IPS-NIHi7 (cell line): ENCODE measurements around the gene PLPP1.

ENCODE experiments used
- DNase-seq: peaks from one replicate; pipeline ENCODE4 v3.0.0; 2012; ENCODE audit warnings: mixed read lengths; ENCODE audit errors: extremely low spot score

PLPP1 gene

DNA sequence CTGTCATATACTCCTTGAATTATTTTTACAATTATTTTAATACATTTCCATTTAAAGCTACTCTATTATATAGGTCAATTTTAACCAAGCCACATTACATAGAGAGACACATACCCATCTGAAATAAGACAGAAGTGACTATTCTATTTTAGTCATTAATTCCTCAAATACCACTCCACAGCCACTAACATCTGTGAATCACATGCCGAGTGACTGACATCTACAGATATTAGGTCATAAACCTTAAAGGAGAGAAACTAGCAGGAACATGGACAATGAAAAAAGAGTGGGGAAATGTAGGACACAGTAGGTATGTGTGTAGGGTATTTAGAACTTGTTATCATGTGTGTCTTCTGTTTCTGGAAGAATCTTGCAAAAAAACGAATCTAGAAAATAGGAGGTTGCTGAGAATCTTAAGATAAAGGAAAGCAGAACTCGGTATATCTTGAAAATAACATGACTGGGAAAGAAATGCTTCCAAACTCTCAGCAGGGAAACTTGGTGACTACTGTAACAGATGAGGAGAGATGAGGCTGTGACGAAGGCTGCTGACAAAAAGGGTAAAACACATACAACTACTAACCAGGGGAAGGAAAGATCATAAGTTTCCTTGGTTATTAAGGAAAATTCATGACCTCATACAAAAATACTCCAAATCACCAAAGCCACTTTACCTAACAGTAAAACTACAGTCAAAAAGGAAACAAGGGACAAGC, 84.6 kb downstream of the PLPP1 start:
- DNase-seq, result no peak

DNA sequence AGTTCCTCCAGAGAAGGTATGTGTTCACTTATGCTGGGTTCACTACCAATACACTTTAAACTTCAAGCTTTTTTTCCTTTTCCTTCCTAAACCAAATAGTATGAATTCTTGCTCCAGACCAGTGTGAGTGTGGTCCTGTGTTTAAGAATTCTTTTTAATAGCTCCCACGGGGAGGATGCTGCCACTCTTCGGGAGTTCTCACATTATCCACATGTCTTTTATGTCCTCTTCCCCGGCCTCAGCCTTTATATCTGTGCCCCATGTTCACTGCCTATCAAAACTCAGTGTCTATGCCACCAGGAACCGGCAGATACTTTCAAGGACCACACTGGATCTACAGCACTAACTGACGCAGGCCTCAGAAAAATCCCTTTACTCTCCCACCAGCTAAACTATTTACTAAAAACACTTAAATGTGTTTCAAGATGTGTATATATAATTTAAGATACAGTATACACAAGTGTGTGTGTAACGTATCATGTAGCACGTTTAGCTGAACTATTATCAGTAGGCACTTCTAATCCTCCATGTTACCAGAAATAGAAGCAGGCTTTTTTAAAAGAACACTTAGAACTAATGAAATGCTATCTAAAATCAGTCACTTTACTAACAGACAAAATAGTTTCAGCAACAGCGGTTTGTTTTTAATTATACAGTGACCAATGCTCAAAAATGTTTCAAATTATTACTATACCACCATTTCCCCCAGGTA, 88.0 kb downstream of the PLPP1 start:
- no peak for DNase-seq

DNA sequence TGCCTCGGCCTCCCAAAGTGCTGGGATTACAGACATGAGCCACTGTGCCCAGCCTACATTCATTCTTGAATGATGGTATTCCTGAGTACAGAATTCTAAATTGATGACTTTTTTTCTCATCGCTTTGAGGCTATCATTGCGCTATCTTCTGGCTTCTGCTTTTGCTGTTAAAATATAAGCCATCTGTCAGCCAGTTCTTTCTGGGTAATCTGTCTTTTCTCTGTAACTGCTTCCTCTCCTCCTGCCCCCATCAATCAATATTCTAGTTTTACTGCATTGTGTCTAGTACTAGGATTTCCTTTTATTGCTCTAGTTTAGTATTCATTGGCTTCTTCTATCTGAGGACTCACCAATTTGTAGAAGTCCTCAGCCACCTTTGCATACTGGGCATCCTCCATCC, 89.0 kb downstream of the PLPP1 start:
- DNase-seq, result no peak

DNA sequence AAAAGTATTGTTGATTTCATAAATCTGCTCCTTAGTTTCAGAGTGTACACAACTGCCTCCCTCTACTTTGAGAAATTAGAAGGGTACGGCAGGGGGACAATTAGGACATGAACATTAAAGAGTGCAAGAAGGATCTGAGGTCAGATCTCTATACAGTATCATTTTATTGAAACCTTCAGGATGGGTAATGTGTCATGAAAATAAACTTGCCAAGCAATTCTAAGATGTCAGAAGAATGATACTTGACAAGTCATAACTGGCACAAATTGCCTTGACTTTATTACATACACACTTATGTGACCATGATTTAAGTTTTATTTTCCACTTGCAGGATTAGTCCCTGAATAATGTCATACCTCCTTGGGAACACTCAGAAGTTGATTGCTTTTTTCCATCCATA, 92.8 kb downstream of the PLPP1 start:
- DNase-seq, result no peak

DNA sequence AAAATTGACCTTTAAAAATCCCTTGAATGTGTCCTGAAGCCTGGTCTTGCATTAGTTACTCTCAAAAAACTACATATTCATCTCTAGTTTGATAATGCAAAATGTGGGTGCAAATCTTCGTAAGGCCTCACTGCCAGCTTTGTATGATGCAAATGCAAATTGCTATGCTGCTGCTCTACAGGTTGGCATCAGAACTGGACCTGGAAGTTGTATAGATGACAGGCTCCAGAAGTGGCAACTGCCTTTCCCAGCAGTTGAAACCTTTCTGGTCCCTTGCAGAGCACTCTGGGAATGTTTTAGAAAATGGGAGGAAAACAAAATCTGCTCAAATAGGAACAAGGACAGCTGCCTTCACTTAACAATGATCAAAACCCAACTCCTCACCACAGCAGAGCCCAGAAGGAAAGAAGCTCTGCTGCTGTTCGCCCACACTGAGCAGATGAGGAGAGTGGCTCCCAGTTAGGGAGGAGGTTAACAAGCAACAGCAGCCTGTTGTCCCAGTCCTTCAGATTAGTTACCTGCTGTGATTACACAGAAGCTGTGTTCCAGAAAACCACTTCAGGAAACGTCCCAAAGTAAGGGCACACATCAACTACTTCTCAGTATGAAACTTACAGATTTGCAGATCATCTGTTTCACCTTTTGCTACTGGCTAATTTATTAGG, 93.5 kb downstream of the PLPP1 start:
- peak; percentile 19 for DNase-seq

DNA sequence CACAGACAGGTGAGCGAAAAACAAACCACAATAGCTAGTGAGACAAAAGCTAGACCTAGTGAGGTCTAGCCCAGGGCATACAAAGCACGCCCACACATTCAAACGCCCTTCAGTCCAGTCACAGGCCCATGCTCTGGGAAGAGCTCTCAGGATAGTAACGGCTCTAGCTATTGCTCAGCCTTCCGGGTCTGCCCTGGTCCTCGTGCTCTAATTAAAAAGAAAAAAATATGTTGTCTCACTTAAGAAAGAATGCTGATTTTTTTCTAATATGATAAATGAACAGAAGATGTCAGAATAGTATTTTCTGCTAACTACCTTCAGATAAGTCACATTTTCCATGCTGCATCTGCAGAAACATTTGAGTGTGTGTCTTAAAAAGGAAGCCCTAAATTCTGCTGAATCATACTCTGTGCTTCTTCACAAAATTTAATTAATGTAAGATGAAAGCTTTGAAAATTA, 94.5 kb downstream of the PLPP1 start:
- peak; percentile 51 for DNase-seq

DNA sequence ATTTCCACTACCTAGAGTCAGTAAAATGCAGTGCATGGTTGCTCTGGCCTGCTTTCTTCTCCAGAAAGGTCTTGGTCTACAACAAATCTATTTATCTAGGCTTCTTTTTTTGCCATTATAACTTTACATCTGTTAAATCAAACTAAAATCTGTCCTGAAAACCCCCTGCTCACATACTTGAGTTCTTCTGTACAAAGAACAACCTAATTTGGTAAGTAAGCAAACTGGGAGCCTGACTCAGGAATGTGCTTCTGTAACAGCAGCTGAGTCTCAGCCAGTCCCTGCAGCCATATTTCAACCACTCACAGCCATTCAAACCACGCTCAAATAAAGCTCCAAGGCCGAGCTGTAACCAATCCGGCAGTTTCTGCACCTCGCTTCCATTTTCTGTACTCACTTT, 95.8 kb downstream of the PLPP1 start:
- DNase-seq, result no peak

DNA sequence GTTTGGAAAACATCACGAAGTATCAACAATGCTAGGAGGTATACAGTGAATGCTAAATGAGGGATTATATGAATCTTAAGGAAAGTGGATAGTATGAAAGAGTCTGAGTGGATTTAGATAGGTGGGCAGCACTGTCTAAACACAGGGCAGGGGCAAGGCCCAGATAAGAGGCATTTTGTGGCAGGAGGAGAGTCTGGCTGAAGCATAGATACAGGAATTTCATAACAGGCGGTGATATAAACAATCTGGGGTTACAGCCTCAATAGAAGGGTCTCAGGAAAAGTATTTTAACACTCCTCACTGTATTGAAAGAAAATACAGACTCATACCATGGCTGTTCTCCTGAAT, 96.9 kb downstream of the PLPP1 start:
- no peak for DNase-seq

DNA sequence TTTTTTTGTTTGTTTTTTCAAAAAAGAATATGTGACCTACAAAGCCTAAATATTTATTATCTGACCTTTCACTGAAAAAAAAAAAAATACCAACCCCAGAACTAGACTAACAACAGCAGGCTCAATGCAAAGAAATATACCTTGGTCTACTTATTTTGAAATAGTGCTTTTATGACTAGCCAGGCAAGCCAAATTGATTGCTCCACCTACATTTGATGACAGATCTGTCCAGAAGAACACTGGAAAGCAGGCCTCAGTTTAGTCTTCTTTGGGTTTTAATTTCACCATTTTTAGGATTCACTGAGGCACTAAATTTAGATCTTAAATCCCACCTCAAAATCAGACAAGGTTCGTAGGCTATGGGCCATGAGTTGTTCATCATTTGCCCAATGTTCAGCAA, 97.3 kb downstream of the PLPP1 start:
- no peak for DNase-seq

DNA sequence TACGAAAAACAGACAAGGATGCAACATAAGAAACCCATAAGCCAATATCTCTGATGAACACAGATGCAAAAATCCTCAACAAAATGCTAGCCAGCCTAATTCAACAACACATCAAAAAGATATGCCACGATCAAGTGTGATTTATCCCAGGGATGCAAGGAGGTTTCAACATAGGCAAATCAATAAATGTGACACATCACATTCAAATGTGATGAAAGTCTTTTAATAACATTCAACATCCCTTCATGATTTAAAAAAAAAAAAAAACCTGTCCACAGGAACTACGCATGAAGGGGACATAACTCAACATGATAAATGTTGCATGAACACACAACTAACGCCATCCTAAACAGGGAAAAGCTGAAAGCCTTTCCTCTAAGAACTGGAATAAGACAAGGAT, 102.2 kb downstream of the PLPP1 start:
- no peak for DNase-seq

DNA sequence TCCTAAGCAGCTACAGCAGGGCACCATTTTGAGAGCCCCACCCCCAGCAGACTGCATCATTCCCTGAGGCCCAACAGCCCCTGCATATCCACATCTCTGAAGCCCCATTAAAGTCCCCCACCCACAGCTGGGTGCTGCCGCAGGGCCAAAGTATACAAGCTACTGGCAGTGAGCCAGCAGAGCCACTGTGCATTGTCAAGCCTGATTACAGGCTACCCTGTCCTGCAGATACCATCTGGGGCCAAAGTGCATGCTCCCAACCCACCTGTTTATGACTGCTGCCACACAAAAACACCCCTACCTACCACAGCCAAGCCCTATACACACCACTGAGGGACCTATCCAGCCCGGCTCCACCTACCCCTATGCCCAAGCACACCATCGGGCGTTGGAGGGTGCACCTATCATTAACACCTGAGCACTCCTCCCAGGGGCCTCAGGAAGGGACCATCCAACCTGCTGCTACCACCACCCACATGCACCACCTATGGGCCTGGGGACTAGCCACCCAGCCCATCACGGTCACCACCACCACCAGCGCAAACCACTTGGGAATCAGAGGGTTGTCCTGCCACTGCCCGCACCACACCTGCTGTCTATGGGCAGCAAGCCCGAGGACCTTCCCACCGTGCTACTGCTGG, 105.0 kb downstream of the PLPP1 start:
- DNase-seq, result no peak

DNA sequence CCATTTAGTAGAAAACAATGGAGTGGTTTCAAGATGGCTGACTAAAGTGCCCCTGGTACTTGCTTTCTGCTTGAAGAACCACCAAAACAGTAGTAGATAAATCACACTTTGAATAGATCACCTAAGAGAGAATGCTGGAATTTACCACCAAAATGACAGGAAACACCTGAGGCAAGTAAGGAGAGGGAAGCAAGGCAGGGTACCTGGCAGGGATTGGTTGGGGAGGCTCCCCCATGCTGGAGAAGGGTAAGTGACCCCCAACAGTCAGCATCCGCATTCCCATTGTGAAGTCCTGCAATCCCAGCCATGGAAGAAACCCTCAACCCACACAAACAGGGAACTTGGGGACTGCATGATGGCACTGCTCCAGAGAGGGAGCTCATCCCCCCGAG, 105.5 kb downstream of the PLPP1 start:
- no peak for DNase-seq

DNA sequence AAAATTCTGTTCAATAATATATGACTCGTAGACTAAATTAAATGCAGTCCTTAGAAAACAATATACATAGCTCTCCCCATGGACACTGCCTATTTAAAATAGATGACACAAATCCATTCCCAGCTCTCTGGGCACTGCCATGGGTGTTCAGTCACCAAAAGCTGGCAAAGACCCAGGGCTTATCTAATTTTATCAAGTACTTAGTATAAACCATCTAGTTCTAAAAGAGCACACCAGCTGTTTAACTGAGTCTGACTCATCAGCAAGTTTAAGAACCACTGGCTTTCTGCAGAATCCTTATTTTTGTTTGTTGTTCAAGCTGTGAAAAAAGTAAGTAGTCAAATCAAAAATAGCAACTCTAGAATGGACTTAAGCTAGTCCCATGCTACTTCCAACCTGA, 107.6 kb downstream of the PLPP1 start:
- DNase-seq, result no peak

DNA sequence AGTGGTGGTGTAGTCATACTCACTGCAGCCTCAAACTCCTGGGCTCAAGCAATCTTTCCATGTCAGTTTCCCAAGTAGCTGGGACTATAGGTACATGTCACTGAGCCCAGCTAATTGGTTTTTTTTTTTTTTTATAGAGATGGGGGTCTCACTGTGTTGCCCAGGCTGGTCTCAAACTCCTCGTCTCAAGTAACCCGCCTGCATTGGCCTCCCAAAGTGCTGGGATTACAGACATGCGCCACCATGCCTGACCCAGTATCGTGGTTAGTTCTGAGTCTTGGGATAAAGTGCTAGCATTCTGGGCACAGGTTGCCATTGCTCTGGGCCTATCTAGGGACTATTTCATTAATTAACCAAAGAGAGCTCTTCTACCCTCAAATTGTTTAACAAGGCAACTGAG, 108.3 kb downstream of the PLPP1 start:
- no peak for DNase-seq

DNA sequence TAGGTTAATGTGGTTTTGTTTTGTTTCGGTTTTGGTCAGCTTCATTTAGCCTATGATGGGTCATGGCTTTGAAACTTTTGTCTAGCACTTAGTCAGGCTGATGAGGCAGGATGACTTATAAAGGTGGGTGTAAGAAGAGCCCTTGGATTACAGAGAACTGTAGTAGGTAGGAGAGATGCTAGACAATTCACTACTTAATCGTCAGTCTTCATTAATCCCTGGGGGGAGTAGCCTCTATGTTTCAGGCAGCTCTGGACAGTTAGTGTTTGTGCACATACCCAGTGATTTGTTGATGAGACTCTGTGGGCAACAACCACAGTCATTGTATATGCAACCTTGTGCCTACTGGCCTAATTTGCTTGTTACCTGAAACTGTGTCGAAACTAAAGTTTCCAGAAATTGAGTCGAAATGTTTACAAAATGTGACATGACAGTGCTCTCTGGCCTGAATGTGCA, 113.7 kb downstream of the PLPP1 start:
- no peak for DNase-seq

DNA sequence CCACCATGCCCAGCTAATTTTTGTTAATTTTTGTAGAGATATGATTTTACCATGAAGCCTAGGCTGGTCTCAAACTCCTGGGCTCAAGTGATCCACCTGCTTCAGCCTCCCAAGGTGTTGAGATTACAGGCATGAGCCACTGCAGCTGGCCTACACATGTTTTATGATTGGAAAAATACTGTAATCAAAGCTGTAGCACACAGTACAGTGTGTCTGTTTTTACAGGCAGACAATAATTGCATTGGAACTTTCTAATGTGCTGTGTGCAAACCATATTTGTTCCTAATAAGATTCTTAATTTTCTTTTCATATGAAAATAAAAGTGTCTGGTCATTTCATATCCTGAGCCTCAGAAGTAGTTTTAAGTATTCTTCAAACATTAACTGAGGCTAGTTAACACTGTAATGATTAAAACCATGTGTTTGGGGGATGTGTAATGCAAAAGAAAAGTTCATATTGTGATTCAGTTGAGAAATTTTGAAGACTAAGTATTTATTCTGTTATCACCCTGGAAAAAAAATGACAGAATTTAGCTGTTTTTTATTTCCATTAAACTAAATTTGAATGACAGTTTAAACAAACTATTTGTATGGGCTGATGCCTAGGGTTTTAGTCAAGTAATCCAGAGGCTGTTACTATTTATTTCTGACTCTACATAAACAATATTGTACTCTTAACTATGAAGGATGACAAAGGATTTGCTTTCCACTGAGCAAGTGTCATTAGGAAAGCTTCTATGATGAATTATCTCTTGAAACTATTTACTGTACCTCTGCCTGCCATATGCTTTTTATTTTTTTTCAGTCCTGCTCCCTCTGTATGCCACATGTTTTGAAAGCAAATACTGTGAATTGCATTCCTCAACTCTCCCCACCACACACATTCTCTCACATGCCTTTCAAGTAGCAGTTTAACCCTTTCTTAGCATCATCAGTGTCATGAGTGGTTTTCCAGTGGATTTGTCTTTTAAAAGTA, 115.5 kb downstream of the PLPP1 start:
- no peak for DNase-seq

DNA sequence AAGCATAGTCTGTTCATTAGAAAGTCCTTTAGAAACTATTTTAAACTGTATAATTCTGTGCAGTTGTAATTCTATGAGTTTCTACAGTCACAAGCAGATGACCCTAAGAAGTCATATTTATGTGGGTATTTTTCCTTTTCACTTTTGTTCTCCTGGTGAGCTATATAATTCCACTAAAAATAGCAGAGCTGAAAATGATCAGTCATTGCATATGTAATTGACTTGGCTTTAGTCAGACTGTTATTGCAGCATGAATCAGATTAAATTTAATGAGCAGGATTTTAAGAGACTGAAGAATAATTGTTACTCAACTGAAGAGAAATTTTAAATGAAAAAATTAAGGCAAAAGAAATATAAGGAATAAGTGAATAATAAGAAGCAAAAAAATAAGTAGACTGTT, 118.5 kb downstream of the PLPP1 start:
- no peak for DNase-seq

DNA sequence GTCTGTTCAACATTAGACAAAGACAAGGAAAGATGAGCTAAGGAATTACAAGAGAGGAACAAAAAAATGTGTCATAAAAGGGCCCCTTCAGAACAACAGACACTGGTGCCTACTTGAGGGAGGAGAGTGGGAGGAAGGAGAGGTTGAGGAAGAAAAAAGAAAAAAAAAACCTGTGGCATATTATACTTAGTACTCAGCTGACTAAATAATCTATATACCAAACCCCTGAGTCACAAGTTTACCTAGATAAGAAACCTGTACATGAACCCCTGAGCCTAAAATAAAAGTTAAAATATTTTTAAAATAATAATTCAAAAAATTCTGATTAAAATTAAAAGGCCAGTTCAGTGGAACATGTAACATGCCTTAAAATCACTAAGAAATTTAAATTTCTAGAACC, 119.7 kb downstream of the PLPP1 start:
- no peak for DNase-seq

DNA sequence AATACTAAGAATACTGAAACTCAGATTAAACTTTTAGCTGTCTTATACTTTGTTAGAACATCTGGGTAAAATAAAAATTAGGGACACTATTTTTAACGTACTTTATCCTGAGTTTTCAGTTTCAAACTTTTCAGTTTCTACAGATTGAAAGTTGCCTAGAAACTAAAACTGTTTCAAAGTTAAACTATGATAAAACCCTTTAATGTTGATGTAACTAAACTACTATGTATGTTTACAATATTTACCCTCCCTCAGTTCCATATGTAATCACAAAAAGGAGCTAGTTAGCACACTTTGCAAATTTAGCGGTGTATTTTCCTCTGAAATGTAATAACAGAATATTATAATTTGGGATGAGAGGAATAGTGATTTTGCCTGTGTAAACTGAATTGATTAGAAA, 121.1 kb downstream of the PLPP1 start:
- no peak for DNase-seq

DNA sequence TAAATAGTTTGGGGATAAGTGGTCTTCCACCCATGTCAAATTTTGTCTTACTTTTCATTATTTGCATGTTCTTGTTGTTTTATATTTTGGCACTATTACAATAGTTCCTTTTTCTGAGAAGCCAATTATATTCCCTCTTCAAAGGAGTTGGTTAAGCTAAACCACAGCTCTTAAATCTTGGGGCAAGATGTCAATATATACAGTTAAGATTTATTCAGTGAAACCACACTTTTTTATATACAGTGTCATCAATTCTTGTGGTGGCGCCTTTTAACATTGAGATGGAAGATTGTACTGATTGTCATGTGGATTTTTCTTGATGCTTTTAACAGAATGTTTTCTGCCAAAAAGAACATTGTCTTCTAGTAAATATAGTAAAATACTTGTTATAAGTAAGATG, 122.9 kb downstream of the PLPP1 start:
- no peak for DNase-seq

DNA sequence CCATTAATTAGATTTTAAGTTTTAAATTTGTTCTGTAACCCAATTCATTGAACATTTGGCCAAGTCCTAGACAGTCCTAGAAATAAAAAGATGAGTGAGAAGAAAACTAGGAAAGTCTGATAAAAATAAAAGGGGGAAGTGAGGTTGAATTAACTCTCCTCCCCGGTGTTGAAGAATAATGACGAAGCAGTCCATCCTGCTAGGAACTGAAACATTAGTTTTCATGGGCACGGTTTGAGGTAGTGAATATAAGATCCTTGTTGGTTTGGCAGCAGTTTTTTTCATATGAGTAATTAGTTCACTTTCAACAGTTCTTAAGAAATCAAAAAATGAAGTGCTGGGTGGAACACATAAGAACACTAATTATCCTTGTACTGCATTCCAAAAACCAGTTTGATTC, 123.9 kb downstream of the PLPP1 start:
- no peak for DNase-seq
